Measurements from ENCODE around the gene MBLAC1.

MBLAC1 gene

GRCh38 chr7:100175296-100175935 lies 48.6 kb downstream of the MBLAC1 start:
- peaks cover 7% of the 10 kb centered on the region for H3K27me3 Mint-ChIP-seq
- no peak overlapping the region for H3K27ac Mint-ChIP-seq (ENCODE audit: low read depth)
- H3K4me3 Mint-ChIP-seq: no peak overlapping the region
- H3K9me3 Mint-ChIP-seq: peaks cover 1% of the 10 kb centered on the region
- H3K4me1 Mint-ChIP-seq: peaks cover 30% of the 10 kb centered on the region
- no peak for DNase-seq (ENCODE audit: low spot score in 2 of 2)
- H3K36me3 Mint-ChIP-seq (ENCODE audit: insufficient read depth): peaks cover 5% of the 10 kb centered on the region
- no peak for ATAC-seq (replicated peaks; ENCODE audit: extremely low read depth, poor library complexity, severe bottlenecking)

- no peak for ATAC-seq (replicated peaks; ENCODE audit: extremely low read depth, poor library complexity, severe bottlenecking)
- DNase-seq (ENCODE audit: low spot score in 2 of 2): no peak
- Mint-ChIP-seq H3K4me1 (peaks cover 34% of the 10 kb centered on the region), H3K36me3 (ENCODE audit: insufficient read depth) (peaks cover 3% of the 10 kb centered on the region), H3K27ac (ENCODE audit: low read depth) (no peak overlapping the region), H3K4me3 (peak overlapping the region; percentile 69), H3K9me3 (peaks cover 4% of the 10 kb centered on the region), H3K27me3 (no peaks in the 10 kb centered on the region)
Measured at GRCh38 chr7:100176096-100177044, 49.6 kb downstream of the MBLAC1 start.

- Mint-ChIP-seq H3K9me3 (peaks cover 4% of the 10 kb centered on the region), H3K27ac (ENCODE audit: low read depth) (peak within 1 kb of the TSS; percentile 60), H3K27me3 (no peaks in the 10 kb centered on the region), H3K4me3 (peak within 1 kb of the TSS; percentile 69), H3K36me3 (ENCODE audit: insufficient read depth) (peaks cover 3% of the 10 kb centered on the region), H3K4me1 (peaks cover 38% of the 10 kb centered on the region)
- ATAC-seq (replicated peaks; ENCODE audit: extremely low read depth, poor library complexity, severe bottlenecking): peak; percentile 81
- DNase-seq (ENCODE audit: low spot score in 2 of 2): peak; percentile 95 to 97
Measured at GRCh38 chr7:100177045-100178001, 50.6 kb downstream of the MBLAC1 start, which contains the start of the genes GPC2 and STAG3. GPC2 (minus strand) TSS chr7:100177381; CDS start chr7:100177199, 182 bp downstream. STAG3 (plus strand) TSS chr7:100177918; CDS start chr7:100180557, 2,639 bp downstream.
